ENCODE results near the gene AP1AR.
"Not testable (repeated sequence)": the region's sequence is repeated elsewhere in the genome, so short reads cannot be mapped to it uniquely, and the experiment has no call there.

GRCh38 chr4:112208137-112209095, 23.2 kb upstream of the AP1AR start:
- TF ChIP-seq CTCF (IDR thresholded peaks at IDR 0.05); EP300 (IDR thresholded peaks at IDR 0.05); POLR2A (IDR thresholded peaks at IDR 0.05; ENCODE audit: low read depth): not testable (repeated sequence)

All from esophagus muscularis mucosa (tissue), 4 donors.